Measurements from ENCODE around the gene GSTA5.
"Not testable (repeated sequence)": the region's sequence is repeated elsewhere in the genome, so short reads cannot be mapped to it uniquely, and the experiment has no call there.

The GSTA5 gene

GRCh38 chr6:52840763-52841585, at the start of gene GSTA5:
Gene GSTA5 (minus strand): TSS chr6:52840813.
- no peak for DNase-seq (ENCODE audit: low read depth)

DNA sequence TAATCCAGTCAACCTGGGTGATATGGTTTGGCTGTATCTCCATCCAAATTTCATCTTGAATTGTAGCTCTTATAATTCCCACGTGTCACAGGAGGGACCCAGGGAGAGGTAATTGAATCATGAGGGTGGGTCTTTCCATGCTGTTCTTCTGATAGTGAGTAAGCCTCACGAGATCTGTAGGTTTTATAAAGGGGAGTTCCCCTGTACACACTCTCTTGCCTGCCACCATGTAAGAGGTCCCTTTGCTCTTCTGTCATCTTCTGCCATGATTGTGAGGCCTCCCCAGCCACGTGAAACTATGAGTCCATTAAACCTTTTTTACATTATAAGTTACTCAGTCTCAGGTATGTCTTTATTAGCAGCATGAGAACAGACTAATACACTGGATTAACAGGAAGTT, 49.4 kb upstream of the GSTA5 start:
- DNase-seq (ENCODE audit: low read depth): no peak

GRCh38 chr6:52887910-52888524, 47.4 kb upstream of the GSTA5 start:
- no peak for DNase-seq (ENCODE audit: low read depth)

GRCh38 chr6:52881996-52882841, 41.6 kb upstream of the GSTA5 start:
- peak; percentile 47 for DNase-seq (ENCODE audit: low read depth)

- no peak for DNase-seq (ENCODE audit: low read depth)
These were observed 41.0 kb upstream of the GSTA5 start for GRCh38 chr6:52881662-52881995.

DNA sequence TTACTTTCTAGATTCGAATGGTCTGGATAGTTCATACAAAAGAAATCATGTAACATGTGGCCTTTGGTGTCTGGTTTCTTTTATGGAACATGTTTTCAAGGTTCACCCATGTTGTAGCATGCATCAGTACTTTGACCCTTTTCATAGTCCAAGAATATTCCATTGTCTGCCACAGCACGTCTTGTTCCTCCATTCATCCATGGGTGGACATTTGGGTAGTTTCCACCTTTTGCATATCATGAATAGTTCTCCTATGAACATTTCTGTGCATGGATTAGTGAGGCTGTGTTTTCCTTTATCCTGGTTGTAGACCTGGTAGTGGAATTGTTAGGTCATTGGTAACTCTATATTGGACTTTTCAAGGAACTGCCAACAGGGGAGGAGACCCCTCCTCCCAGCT, 37.2 kb upstream of the GSTA5 start:
- no peak for DNase-seq (ENCODE audit: low read depth)

DNA sequence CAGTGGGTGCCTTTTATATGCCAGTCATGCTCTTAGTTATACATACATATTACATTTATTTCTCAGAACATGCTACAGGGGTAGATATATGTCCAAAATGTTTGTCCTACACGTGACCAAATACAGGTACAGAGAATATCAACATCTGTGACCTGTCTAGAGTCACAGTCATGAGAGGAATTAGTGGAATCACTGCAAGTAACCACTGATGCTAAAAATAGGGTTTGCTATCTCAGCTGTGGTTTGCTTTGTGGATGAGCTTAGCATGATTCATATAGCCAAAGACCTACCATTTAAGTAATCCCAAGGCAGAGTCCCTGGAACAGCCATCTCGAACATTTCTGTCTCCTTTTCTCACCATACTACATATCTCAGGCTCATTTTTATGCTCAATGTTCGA, 36.6 kb upstream of the GSTA5 start:
- no peak for DNase-seq (ENCODE audit: low read depth)

DNA sequence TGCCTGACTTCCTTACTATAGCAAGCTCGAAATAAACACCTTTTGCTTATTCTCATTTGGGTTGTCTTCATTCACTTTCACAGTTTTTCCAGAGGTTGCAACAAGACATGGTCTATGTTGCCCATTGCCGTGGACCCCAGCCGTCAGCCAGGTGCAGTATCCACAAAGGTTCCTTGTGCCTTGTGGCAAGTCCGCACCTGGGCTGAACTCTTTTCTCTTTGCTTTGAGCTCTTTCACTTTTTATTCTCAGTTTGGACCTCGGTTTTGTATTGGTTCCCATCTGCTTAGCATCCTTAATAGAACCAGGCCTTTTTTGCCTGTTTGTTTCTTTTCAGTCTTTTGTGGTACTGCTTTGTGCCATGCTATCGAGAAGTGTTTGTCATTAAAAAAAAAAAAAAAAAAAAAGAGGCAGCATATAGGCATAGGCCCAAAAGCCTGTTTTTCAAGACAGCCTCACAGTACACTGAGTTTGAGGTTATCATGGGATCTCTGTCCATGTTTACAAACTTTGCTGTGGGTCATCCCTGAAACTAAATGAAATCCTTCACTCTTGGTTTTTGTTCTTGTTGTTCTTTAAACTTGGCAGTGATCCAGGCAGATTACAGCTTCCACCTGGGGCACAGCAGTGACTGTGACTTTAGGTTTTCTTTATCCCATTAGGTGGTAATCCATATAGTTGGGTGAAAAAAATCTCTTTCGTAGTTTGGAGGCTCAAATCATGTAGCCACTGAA, 35.6 kb upstream of the GSTA5 start:
- no peak for DNase-seq (ENCODE audit: low read depth)

- no peak for DNase-seq (ENCODE audit: low read depth)
These were observed 31.4 kb upstream of the GSTA5 start for GRCh38 chr6:52872031-52872430.

- no peak for DNase-seq (ENCODE audit: low read depth)
These were observed 31.0 kb upstream of the GSTA5 start for GRCh38 chr6:52871621-52872020.

GRCh38 chr6:52870335-52871091, 29.9 kb upstream of the GSTA5 start:
- not testable (repeated sequence) for DNase-seq (ENCODE audit: low read depth)

DNA sequence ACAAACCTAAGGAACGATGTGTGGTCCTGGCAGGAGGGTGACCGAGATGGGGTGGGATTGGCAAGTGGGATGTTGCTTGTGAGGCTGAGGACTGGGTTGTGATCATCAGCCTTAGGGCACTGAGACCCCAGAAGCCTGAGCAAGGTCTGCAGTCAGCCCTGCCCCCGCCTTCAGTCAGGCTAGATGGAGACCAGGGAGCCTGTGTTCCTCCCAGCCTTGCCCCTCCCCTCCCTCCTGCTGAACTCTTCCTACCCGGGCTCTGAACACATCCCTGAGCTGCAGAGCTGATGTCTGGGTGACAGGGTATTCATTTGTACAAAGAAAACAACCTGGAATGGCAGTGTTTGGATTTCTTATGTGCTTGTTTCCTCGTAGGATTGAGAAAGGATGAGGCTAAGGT, 28.3 kb upstream of the GSTA5 start:
- DNase-seq (ENCODE audit: low read depth): not testable (repeated sequence)

DNA sequence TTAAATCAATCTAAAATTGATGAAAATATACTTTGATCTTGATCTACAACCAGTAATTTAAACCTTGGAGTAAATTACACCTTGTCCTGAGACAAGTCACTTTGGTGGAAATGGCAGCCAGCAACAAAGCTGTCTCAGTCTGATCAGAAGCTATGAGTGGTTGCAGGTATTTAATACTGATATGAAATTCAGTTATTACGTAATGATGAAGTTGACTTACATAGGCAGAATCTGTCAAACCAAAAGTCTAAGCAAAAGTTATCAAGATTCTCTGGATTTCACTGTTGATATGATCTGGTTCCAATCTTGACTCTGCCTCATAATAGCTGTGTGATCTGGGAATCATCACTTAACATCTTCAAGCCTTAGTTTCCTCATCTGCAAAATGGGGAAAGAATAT, 27.6 kb upstream of the GSTA5 start:
- DNase-seq (ENCODE audit: low read depth): no peak

DNA sequence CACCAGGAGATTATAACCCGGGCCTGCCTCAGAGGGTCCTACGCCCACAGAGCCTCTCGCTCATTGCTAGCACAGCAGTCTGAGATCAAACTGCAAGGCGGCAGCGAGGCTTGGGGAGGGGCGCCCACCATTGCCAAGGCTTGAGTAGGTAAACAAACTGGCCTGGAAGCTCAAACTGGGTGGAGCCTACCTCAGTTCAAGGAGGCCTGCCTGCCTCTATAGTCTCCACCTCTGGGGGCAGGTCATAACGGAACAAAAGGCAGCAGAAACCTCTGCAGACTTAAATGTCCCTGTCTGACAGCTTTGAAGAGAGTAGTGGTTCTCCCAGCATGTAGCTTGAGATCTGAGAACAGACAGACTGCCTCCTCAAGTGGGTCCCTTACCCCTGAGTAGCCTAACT, 20.5 kb upstream of the GSTA5 start:
- not testable (repeated sequence) for DNase-seq (ENCODE audit: low read depth)

GRCh38 chr6:52858416-52858815, 17.8 kb upstream of the GSTA5 start:
- no peak for DNase-seq (ENCODE audit: low read depth)

- not testable (repeated sequence) for DNase-seq (ENCODE audit: low read depth)
These were observed 15.5 kb upstream of the GSTA5 start for GRCh38 chr6:52856137-52856536.

GRCh38 chr6:52849137-52849536, 8.5 kb upstream of the GSTA5 start:
- DNase-seq (ENCODE audit: low read depth): no peak

GRCh38 chr6:52846002-52846401, 5.4 kb upstream of the GSTA5 start:
- DNase-seq (ENCODE audit: low read depth): no peak

DNA sequence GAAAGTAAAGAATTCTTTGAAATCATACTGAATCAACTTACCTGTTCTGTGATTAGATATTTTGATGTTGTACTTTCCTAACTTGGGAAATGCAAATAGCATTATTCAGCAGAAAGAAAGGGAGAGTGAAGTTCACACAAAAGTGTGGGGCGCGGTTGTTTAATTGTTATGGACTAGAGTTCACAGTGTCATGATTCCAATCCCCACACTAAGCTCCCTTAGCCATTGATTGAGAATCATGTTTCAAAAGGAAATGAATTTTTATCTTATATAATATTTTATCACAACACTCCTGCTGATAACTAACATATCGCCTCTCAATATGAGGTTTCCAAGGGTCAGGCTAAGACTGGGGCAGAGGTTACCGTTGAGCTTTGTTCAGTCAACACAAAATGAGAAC, 3.0 kb upstream of the GSTA5 start:
- no peak for DNase-seq (ENCODE audit: low read depth)

GRCh38 chr6:52839124-52840055, 1.2 kb downstream of the GSTA5 start:
- DNase-seq (ENCODE audit: low read depth): peak; percentile 38
